ENCODE data around the gene ASXL1.

Gene ASXL1

GRCh38 chr20:32443386-32443974 lies 85.3 kb downstream of the ASXL1 start:
- Histone ChIP-seq H3K4me2 (ENCODE audit: low read length) (no peak overlapping the region), H3K4me3 (ENCODE audit: low read depth, low read length) (no peak overlapping the region), H2AFZ (no peak overlapping the region), H3K9me3 (ENCODE audit: control insufficient read depth, low read length) (no peaks in the 10 kb centered on the region), H3K9ac (no peak overlapping the region), H3K79me2 (no peaks in the 10 kb centered on the region), H3K27me3 (ENCODE audit: control insufficient read depth, insufficient read depth, low read length) (no peaks in the 10 kb centered on the region), H3K4me1 (no peaks in the 10 kb centered on the region), H3K36me3 (ENCODE audit: control insufficient read depth, insufficient read depth, low read length) (no peaks in the 10 kb centered on the region), H3K27ac (no peak overlapping the region)
- no peak for TF ChIP-seq CTCF (IDR thresholded peaks at IDR 0.05)

- no peak overlapping the region for H3K4me3 ChIP-seq (ENCODE audit: low read depth, low read length)
- no peaks in the 10 kb centered on the region for H3K27me3 ChIP-seq (ENCODE audit: control insufficient read depth, insufficient read depth, low read length)
- TF ChIP-seq CTCF (IDR thresholded peaks at IDR 0.05), result no peak
- H2AFZ ChIP-seq, result no peak overlapping the region
- H3K9me3 ChIP-seq (ENCODE audit: control insufficient read depth, low read length), result no peaks in the 10 kb centered on the region
- no peak overlapping the region for H3K27ac ChIP-seq
- no peak overlapping the region for H3K9ac ChIP-seq
- no peak overlapping the region for H3K4me2 ChIP-seq (ENCODE audit: low read length)
- no peaks in the 10 kb centered on the region for H3K79me2 ChIP-seq
- no peaks in the 10 kb centered on the region for H3K36me3 ChIP-seq (ENCODE audit: control insufficient read depth, insufficient read depth, low read length)
- H3K4me1 ChIP-seq, result no peaks in the 10 kb centered on the region
Measured at GRCh38 chr20:32444474-32445220, 86.5 kb downstream of the ASXL1 start.

GRCh38 chr20:32445539-32446273 lies 87.6 kb downstream of the ASXL1 start:
- H3K9me3 ChIP-seq (ENCODE audit: control insufficient read depth, low read length), result no peaks in the 10 kb centered on the region
- no peak overlapping the region for H3K4me3 ChIP-seq (ENCODE audit: low read depth, low read length)
- no peaks in the 10 kb centered on the region for H3K36me3 ChIP-seq (ENCODE audit: control insufficient read depth, insufficient read depth, low read length)
- no peak overlapping the region for H2AFZ ChIP-seq
- H3K4me1 ChIP-seq, result peaks cover 4% of the 10 kb centered on the region
- no peaks in the 10 kb centered on the region for H3K79me2 ChIP-seq
- no peaks in the 10 kb centered on the region for H3K27me3 ChIP-seq (ENCODE audit: control insufficient read depth, insufficient read depth, low read length)
- no peak overlapping the region for H3K9ac ChIP-seq
- no peak for TF ChIP-seq CTCF (IDR thresholded peaks at IDR 0.05)
- no peak overlapping the region for H3K4me2 ChIP-seq (ENCODE audit: low read length)
- no peak overlapping the region for H3K27ac ChIP-seq

- Histone ChIP-seq H3K4me3 (ENCODE audit: low read depth, low read length) (no peak overlapping the region), H3K36me3 (ENCODE audit: control insufficient read depth, insufficient read depth, low read length) (no peaks in the 10 kb centered on the region), H3K4me1 (peaks cover 4% of the 10 kb centered on the region), H3K9ac (no peak overlapping the region), H2AFZ (no peak overlapping the region), H3K79me2 (no peaks in the 10 kb centered on the region), H3K9me3 (ENCODE audit: control insufficient read depth, low read length) (no peaks in the 10 kb centered on the region), H3K4me2 (ENCODE audit: low read length) (no peak overlapping the region), H3K27ac (no peak overlapping the region), H3K27me3 (ENCODE audit: control insufficient read depth, insufficient read depth, low read length) (no peaks in the 10 kb centered on the region)
- no peak for TF ChIP-seq CTCF (IDR thresholded peaks at IDR 0.05)
Measured at GRCh38 chr20:32446301-32447100, 88.4 kb downstream of the ASXL1 start.

Measured in parathyroid adenoma (tissue), 2 donors.